NCI-H774 (cell line): ENCODE data around the gene TEAD4.
"Not testable (repeated sequence)": the region's sequence is repeated elsewhere in the genome, so short reads cannot be mapped to it uniquely, and the experiment has no call there.

Experiments used
- DNase-seq: peaks from one replicate; lab custom pipeline; 2025; lab: John Stamatoyannopoulos, UW

TEAD4 gene

DNA sequence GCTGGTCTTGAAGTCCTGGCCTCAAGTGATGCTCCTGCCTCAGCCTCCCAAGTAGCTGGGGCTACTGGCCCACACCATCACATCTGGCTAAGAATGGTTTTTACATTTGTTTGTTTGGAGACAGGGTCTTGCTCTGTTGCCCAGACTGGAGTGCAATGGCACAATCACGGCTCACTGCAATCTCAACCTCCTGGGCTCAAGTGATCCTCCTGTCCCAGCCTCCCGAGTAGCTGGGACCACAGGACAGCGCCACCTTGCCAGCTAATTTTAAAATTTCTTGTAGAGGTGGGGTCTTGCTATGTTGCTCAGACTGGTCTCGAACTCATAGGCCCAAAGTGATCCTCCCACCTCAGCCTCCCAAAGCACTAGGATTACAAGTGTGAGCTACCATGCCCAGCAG, 89.3 kb downstream of the TEAD4 start:
- DNase-seq = no peak

GRCh38 chr12:3049176-3049575, 90.0 kb downstream of the TEAD4 start:
- no peak for DNase-seq

GRCh38 chr12:3049611-3050249, 90.5 kb downstream of the TEAD4 start:
- DNase-seq = no peak

GRCh38 chr12:3054374-3054773, 95.2 kb downstream of the TEAD4 start:
- no peak for DNase-seq

DNA sequence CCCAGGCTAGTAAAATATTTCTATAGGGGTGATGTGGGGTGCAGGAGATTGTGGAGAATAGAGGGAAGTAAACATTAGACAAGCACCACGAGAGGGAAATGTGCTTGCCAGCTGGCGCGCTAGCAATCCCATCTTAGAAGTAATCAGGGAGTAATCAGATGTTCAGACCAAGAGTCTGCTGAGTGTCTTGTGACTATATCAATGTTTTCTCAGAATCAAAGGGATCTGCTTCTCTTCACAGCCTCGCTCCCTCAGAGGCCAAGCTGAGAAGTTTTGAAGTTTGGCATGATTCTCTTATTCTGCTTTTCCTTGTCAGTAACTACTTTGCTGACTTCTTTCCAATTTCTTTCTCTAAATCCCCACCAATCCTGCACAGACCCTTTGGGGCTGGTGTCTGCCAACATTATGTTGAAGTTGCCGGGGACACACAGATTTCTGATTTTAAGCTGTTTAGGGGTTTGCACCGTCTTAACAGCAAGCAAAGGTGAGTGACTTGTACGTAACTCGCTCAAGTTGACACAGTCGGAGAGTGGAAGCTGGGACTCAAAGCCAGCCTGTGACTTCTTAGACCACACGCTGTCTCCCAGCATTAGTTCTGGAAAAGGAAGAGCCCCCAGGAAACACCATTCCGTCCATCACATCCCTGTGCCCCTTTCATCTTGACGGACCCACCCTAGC, 96.0 kb downstream of the TEAD4 start:
- DNase-seq = no peak

- no peak for DNase-seq
These were observed 96.7 kb downstream of the TEAD4 start for GRCh38 chr12:3055704-3056467.

DNA sequence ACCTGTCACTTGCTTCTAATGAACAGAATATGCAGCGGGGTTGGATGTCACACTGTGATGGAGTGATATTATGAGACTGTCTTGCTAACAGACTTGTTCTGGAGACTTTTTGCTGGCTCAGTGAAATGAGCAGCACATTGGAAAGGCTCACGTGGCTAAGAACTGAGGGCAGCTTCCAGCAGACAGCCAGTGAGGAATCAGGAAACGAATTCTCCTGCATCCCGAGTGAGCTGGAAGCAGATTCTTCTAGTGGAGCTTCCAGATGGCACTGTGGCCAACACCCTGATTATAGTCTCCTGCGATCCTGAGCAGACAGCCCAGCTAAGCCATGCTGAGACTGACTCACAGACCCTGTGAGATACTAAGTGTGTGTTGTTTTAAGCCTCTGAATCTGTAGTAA, 101.9 kb downstream of the TEAD4 start:
- no peak for DNase-seq

DNA sequence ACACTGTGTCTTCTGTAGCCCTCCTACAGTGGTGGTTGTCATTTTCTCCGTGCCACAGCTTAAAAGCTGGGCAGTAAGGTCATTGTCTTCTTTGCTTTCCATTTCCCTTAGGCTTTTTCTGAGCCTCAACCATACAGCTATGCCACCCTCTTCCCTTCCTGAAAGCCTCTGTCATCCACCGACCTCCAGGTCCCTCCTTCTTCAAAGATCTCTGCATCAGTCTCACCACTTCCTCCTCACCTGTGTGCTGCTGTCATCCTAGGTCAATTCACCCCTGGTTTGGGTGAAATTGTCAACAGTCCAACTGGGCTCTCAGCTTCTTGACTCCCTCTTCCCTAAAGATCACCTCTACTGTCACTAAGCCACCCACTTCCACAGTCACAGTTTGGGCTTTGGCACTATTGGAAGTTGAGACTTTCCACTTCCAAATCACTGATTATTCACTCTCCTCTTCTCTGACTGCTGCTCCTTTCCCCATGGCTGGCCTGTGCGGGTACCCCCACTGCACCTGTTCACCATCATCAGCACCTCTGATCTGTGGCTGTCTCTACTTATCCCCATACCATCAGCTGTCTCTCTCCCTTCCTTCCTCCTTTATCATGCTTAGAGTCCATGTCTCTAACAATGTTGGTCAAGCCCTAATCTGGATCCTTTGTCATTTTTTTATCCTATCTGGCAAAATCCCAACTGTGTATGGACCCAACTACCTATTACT, 102.5 kb downstream of the TEAD4 start:
- no peak for DNase-seq

GRCh38 chr12:3065300-3065699, 106.1 kb downstream of the TEAD4 start:
- no peak for DNase-seq

DNA sequence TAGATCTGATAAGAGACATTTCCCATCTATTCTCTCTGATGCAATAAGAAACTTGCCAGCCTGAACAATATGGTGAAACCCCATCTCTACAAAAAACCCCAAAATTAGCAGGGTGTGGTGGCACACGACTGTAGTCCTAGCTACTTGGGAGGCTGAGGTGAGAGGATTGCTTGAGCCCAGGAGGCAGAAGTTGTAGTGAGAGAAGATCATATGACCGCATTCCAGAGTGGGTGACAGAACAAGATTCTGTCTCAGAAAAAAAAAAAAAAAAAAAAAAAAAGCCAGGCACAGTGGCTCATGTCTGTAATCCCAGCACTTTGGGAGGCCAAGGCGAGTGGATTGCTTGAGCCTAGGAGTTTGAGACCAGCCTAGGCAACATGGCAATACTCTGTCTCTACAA, 106.6 kb downstream of the TEAD4 start:
- DNase-seq = not testable (repeated sequence)

- no peak for DNase-seq
These were observed 110.5 kb downstream of the TEAD4 start for GRCh38 chr12:3069714-3070113.

DNA sequence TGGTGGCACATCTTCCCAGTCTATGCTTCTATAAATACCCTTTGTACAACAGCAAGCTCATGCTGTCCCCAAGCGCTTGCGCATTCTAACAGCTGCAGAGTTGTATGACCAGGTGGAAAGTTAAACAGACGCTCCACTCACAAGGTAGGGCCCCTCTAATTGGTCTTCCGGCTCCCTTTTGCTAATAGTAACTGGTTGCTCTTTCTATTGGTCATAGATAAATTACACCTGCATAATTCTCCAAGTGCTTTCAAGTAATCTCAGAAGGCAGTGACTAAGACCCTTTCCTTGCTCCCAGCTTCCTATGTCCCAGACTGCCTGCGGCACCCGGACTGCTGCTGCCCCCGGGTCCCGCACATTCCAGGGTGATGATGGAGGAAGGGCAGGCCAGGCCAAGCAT, 111.9 kb downstream of the TEAD4 start:
- peak; percentile 84 for DNase-seq

- DNase-seq = no peak
These were observed 112.5 kb downstream of the TEAD4 start for GRCh38 chr12:3071710-3072109.

- peak; percentile 82 for DNase-seq
These were observed 114.4 kb downstream of the TEAD4 start for GRCh38 chr12:3073438-3074250.

- DNase-seq = no peak
These were observed 116.1 kb downstream of the TEAD4 start for GRCh38 chr12:3075315-3075714.

- DNase-seq = peak; percentile 68
These were observed 117.8 kb downstream of the TEAD4 start, which contains the start of gene TSPAN9 for GRCh38 chr12:3076730-3077571. Gene TSPAN9 (plus strand): TSS chr12:3077379. CDS start chr12:3201194, 123,815 bp downstream.

DNA sequence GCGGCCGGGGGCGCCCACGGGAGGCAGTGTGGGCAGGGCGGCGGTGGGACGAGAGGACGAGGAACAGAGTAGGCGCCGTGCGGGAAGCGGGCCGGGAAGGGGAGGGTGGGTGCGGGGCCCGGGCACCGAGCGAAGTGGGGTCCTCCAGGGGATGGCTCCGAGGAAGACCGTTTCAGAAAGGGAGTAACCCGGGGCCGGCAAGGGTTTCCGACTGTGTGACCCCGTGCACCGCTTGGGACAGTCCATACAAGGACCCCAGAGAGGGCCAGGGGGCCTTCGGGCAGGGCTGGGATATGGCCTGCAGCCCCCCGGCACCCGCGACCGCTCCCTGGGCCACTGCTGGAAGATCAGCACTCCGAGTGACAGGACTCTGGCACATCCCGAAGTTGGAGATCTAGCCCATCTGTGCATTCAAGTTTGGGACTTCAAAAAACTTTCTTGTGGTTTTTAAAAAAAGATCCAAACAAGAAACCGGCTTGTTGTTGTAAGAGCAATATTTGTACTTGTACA, 118.4 kb downstream of the TEAD4 start:
- no peak for DNase-seq

DNA sequence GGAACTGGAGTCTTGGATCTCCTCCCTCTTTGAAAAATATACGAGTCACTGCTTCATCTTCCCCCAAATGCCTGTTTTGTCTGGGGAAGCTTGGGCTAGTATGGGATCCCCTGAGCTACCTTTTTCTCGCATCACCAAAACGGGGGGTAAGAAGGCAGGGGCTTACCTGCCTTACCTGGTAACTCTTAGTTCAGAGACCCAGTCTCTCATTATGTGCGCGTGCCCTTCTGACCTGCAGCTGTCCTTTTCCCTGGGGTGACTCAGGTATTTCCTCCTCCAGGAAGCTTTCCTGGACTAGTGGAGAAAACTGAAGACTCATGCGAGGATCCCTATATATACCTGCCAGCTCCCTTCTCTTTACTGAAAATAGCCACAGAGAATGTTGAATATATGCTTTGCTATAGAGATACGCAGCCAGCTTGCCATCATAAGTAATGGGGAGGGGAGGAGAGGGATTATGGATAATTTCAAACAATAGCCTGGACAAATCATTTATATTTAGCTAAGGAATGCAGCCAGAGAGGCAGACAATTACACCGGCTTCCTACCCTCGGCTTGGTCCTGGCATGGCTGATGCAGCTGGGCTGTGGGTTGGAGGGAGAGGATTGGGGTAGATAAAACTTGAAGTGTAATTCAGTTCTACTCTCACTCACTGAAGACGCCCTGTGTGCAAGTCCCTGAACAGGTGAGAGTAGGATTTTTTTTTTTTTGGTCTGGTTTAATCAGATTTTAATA, 119.1 kb downstream of the TEAD4 start:
- DNase-seq = no peak

- DNase-seq = no peak
These were observed 121.9 kb downstream of the TEAD4 start for GRCh38 chr12:3081091-3081490.

DNA sequence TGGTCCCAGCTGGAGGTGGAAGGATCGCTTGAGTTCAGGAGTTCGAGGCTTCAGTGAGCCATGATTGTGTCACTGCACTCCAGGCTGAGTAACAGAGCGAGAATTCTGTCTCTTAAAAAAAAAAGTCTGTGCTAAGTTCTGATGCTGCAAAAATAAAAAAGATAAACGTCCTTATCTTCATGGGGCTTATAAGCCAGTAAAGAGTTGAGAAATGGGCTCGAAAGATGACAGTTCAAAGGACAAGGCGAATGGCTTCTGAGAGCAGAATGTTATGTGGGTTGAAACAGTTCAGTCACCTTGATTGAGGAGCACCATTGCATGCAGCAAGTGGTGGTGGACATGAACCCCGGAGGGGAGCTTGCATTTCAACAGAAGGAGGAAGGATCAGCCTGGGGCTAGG, 122.7 kb downstream of the TEAD4 start:
- DNase-seq = no peak
